Tibial nerve (tissue), 4 donors: ENCODE measurements around the gene PUM1.

Experiments
- CTCF ChIP-seq, 5 experiments: fragments of 200-600 bp in 3 of 5; fragments of 450-650 bp in 2 of 5; sonication (generic) in 3 of 5; IDR thresholded peaks; one replicate each; pipeline ENCODE4 v1.5.1; 2016 to 2019; ENCODE audit warnings: antibody characterized with exemption in 5 of 5, mild to moderate bottlenecking in 3 of 5, moderate library complexity in 2 of 5
- EP300 ChIP-seq, 2 donors: sonication (generic); formaldehyde crosslinking; IDR thresholded peaks; one replicate each; pipeline ENCODE4 v1.6.1; 2017; ENCODE audit warnings: antibody characterized with exemption in 2 of 2, mild to moderate bottlenecking in 1 of 2
- POLR2A ChIP-seq, 2 donors: fragments of 450-650 bp; IDR thresholded peaks; one replicate each; pipeline ENCODE4 v1.6.1; 2017; ENCODE audit warnings: antibody characterized with exemption in 2 of 2, mild to moderate bottlenecking in 2 of 2, moderate library complexity in 2 of 2

- TF ChIP-seq CTCF (IDR thresholded peaks at IDR 0.05): no peak
- no peak for TF ChIP-seq EP300 (IDR thresholded peaks at IDR 0.05)
- TF ChIP-seq POLR2A (IDR thresholded peaks at IDR 0.05): no peak
Observed at GRCh38 chr1:31105646-31106045, 40.1 kb upstream of the PUM1 start.
